GM23338 (cell line): ENCODE results near the gene M1AP. TPM values are rescaled to one million over a fixed set of nuclear protein-coding genes. Genes with fewer than 3 reads are reported as not detected.
A peak's percentile ranks its signal among the peaks of the same experiment; 100 is the strongest.

ENCODE experiments used
- ATAC-seq: fragments of 200-7000 bp; cut with Tn5 transposase; 3 replicates; pipeline ENCODE4 v1.9.1; 2020
- DNase-seq: peaks from one replicate; pipeline ENCODE4 v3.0.0-alpha.2; 2015; ENCODE audit warnings: low spot score
- H2AFZ ChIP-seq: fragments of 200-600 bp; sonication (generic); 2 replicates; pipeline ENCODE4 v1.8.0; 2016; ENCODE audit warnings: antibody characterized with exemption, mild to moderate bottlenecking, moderate library complexity
- H3F3A ChIP-seq: fragments of 200-600 bp; sonication (generic); replicated peaks from 2 replicates; pipeline ENCODE4 v1.8.0; 2017; ENCODE audit warnings: antibody characterized with exemption, mixed run types, low read depth
- H3K27ac ChIP-seq: fragments of 200-600 bp; sonication (generic); 2 replicates; pipeline ENCODE4 v1.6.1; 2016; ENCODE audit warnings: low read depth
- H3K27me3 ChIP-seq: fragments of 200-600 bp; sonication (generic); 2 replicates; pipeline ENCODE4 v1.8.0; 2016; ENCODE audit warnings: mild to moderate bottlenecking, mixed run types, moderate library complexity; ENCODE audit not compliant: insufficient read depth
- H3K36me3 ChIP-seq: fragments of 200-600 bp; sonication (generic); 2 replicates; pipeline ENCODE4 v1.8.0; 2016; ENCODE audit warnings: mild to moderate bottlenecking; ENCODE audit not compliant: insufficient read depth
- H3K4me1 ChIP-seq: fragments of 200-600 bp; sonication (generic); 2 replicates; pipeline ENCODE4 v1.8.0; 2016; ENCODE audit warnings: mild to moderate bottlenecking, moderate library complexity; ENCODE audit not compliant: insufficient read depth
- H3K4me2 ChIP-seq: fragments of 200-600 bp; sonication (generic); 2 replicates; pipeline ENCODE4 v1.7.1; 2017; ENCODE audit warnings: mixed run types
- H3K4me3 ChIP-seq: fragments of 200-600 bp; sonication (generic); 2 replicates; pipeline ENCODE4 v1.6.1; 2016; ENCODE audit warnings: mixed run types
- H3K79me2 ChIP-seq: fragments of 200-600 bp; sonication (generic); replicated peaks from 2 replicates; pipeline ENCODE4 v1.8.0; 2017; ENCODE audit warnings: mild to moderate bottlenecking; ENCODE audit not compliant: insufficient read depth
- H3K9me2 ChIP-seq: fragments of 200-600 bp; sonication (generic); 2 replicates; pipeline ENCODE4 v1.8.0; 2017; ENCODE audit not compliant: insufficient read depth
- H4K20me1 ChIP-seq: fragments of 200-600 bp; sonication (generic); replicated peaks from 2 replicates; pipeline ENCODE4 v1.8.0; 2017; ENCODE audit warnings: mild to moderate bottlenecking; ENCODE audit not compliant: insufficient read depth
- H3K27ac Mint-ChIP-seq: 2 replicates; pipeline ENCODE4 v1.8.0; 2020; ENCODE audit warnings: inconsistent platforms, mild to moderate bottlenecking, moderate library complexity, mixed read lengths
- H3K27me3 Mint-ChIP-seq: 3 replicates; pipeline ENCODE4 v1.8.0; 2022; ENCODE audit warnings: low read depth, mild to moderate bottlenecking, moderate library complexity, mixed read lengths, inconsistent platforms; ENCODE audit not compliant: insufficient read depth, poor library complexity
- H3K36me3 Mint-ChIP-seq: 3 replicates; pipeline ENCODE4 v1.8.0; 2021; ENCODE audit warnings: low read depth, mild to moderate bottlenecking, inconsistent platforms, moderate library complexity, mixed read lengths
- H3K4me1 Mint-ChIP-seq: 3 replicates; pipeline ENCODE4 v1.8.0; 2020; ENCODE audit warnings: mild to moderate bottlenecking, inconsistent platforms, mixed read lengths
- H3K4me3 Mint-ChIP-seq: 3 replicates; pipeline ENCODE4 v1.8.0; 2021; ENCODE audit warnings: moderate library complexity, mild to moderate bottlenecking, inconsistent platforms, mixed read lengths
- H3K9me3 Mint-ChIP-seq: 3 replicates; pipeline ENCODE4 v1.8.0; 2020; ENCODE audit warnings: moderate library complexity, mild to moderate bottlenecking, inconsistent platforms, mixed read lengths
- NANOG ChIP-seq: IDR thresholded peaks from 2 replicates; pipeline ENCODE4 v1.6.1; 2016; ENCODE audit warnings: antibody characterized with exemption, borderline replicate concordance
- polyA plus RNA-seq: library from polyadenylated mRNA; unstranded; fragments of >200 nt; fragmentation: Nextera tagmentation; extraction: Ambion mirVana; gene quantifications from 2 replicates; pipeline ENCODE4 v1.2.1, GENCODE V29; 2016
- total RNA-seq: library from RNA; depleted of rRNA; stranded (reverse); fragments of >200 nt; shearing (Covaris generic); gene quantifications from 2 replicates; pipeline ENCODE4 v1.2.3, GENCODE V29; 2014
- TF ChIP-seq, protein P1 (sequence below): fragments of 250-450 bp; sonication (Bioruptor Pico); IDR thresholded peaks from 2 replicates; pipeline ENCODE4 v1.5.0; 2020; ENCODE audit warnings: mild to moderate bottlenecking, moderate library complexity
- TF ChIP-seq, protein P2 (sequence below), 2 experiments: fragments of 200-600 bp in 1 of 2; sonication (generic) in 1 of 2; conservative IDR thresholded peaks; 2 replicates each; pipeline versions ENCODE4 v1.5.1 to v1.6.1; 2016 to 2017; ENCODE audit warnings: antibody characterized with exemption in 2 of 2, low read depth in 2 of 2, mild to moderate bottlenecking in 2 of 2, moderate library complexity in 1 of 2
- TF ChIP-seq, protein P3 (sequence below): IDR thresholded peaks from one replicate; pipeline ENCODE4 v1.6.1; 2018; ENCODE audit warnings: antibody characterized with exemption; ENCODE audit not compliant: unreplicated experiment

Gene M1AP
- total and polyA plus RNA-seq, 2 experiments from 2014 or later, result 5.1 to 12.1 TPM

DNA sequence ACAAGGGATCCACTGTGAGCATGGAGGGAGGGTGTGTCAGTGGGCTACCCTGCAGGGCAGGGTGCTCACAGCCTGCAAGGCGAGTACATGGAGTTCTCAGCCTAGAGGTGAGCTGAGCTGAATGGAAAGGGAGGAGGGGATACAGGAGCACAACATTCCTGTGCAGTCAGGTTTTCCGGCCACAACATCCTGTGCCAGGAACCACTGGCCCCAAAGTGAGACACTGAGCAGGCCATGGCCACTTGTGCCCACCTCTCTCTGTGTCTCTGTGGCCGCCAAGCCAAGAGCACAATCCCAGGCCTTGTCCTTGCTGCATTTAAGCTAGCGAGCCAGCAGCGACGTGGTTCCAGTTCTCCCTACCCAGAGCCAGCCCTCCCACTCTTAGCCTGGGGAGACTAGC is 87.5 kb downstream of the M1AP start (continued):
- TF ChIP-seq, protein P1, sequence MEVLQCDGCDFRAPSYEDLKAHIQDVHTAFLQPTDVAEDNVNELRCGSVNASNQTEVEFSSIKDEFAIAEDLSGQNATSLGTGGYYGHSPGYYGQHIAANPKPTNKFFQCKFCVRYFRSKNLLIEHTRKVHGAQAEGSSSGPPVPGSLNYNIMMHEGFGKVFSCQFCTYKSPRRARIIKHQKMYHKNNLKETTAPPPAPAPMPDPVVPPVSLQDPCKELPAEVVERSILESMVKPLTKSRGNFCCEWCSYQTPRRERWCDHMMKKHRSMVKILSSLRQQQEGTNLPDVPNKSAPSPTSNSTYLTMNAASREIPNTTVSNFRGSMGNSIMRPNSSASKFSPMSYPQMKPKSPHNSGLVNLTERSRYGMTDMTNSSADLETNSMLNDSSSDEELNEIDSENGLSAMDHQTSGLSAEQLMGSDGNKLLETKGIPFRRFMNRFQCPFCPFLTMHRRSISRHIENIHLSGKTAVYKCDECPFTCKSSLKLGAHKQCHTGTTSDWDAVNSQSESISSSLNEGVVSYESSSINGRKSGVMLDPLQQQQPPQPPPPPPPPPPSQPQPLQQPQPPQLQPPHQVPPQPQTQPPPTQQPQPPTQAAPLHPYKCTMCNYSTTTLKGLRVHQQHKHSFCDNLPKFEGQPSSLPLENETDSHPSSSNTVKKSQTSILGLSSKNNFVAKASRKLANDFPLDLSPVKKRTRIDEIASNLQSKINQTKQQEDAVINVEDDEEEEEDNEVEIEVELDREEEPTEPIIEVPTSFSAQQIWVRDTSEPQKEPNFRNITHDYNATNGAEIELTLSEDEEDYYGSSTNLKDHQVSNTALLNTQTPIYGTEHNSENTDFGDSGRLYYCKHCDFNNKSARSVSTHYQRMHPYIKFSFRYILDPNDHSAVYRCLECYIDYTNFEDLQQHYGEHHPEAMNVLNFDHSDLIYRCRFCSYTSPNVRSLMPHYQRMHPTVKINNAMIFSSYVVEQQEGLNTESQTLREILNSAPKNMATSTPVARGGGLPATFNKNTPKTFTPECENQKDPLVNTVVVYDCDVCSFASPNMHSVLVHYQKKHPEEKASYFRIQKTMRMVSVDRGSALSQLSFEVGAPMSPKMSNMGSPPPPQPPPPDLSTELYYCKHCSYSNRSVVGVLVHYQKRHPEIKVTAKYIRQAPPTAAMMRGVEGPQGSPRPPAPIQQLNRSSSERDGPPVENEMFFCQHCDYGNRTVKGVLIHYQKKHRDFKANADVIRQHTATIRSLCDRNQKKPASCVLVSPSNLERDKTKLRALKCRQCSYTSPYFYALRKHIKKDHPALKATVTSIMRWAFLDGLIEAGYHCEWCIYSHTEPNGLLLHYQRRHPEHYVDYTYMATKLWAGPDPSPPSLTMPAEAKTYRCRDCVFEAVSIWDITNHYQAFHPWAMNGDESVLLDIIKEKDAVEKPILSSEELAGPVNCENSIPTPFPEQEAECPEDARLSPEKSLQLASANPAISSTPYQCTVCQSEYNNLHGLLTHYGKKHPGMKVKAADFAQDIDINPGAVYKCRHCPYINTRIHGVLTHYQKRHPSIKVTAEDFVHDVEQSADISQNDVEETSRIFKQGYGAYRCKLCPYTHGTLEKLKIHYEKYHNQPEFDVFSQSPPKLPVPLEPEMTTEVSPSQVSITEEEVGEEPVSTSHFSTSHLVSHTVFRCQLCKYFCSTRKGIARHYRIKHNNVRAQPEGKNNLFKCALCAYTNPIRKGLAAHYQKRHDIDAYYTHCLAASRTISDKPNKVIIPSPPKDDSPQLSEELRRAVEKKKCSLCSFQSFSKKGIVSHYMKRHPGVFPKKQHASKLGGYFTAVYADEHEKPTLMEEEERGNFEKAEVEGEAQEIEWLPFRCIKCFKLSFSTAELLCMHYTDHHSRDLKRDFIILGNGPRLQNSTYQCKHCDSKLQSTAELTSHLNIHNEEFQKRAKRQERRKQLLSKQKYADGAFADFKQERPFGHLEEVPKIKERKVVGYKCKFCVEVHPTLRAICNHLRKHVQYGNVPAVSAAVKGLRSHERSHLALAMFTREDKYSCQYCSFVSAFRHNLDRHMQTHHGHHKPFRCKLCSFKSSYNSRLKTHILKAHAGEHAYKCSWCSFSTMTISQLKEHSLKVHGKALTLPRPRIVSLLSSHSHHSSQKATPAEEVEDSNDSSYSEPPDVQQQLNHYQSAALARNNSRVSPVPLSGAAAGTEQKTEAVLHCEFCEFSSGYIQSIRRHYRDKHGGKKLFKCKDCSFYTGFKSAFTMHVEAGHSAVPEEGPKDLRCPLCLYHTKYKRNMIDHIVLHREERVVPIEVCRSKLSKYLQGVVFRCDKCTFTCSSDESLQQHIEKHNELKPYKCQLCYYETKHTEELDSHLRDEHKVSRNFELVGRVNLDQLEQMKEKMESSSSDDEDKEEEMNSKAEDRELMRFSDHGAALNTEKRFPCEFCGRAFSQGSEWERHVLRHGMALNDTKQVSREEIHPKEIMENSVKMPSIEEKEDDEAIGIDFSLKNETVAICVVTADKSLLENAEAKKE (CRISPR knock-in tag), result no peak

DNA sequence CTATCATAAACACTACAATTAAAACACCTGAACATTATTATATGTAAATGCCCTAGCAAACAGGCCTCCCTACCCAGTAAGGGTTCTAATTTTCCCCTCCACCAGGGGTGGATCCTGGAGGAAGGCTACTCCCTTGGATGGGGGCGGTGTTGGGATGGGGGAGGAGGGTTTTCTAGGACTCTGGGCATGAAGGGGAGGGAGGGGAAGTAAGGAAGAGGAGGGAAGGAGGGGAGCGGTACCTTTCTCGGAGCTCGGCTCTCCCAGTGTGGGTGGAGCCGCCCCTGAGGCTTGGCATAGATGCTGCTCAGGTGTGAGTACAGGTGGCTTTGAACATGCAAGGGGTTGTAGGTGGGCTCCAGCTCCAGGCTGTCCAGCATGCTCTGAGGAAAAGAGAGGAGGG is 88.2 kb downstream of the M1AP start:
- ATAC-seq, result peak; percentile 61
- peaks cover 52% of the 10 kb centered on the region for H3K27me3 ChIP-seq
- Mint-ChIP-seq H3K27ac (no peak overlapping the region), H3K4me1 (peaks cover 19% of the 10 kb centered on the region), H3K27me3 (peaks cover 45% of the 10 kb centered on the region), H3K9me3 (no peaks in the 10 kb centered on the region), H3K36me3 (no peaks in the 10 kb centered on the region), H3K4me3 (peak overlapping the region; percentile 18; the same call in 1 of the 3 replicates)
- no peaks in the 10 kb centered on the region for H3K9me2 ChIP-seq
- peaks cover 10% of the 10 kb centered on the region for H3K4me1 ChIP-seq
- H3K36me3 ChIP-seq, result no peaks in the 10 kb centered on the region
- H4K20me1 ChIP-seq, result no peaks in the 10 kb centered on the region
- no peaks in the 10 kb centered on the region for H3F3A ChIP-seq
- no peaks in the 10 kb centered on the region for H3K79me2 ChIP-seq
- no peak for TF ChIP-seq NANOG
- TF ChIP-seq, protein P2, sequence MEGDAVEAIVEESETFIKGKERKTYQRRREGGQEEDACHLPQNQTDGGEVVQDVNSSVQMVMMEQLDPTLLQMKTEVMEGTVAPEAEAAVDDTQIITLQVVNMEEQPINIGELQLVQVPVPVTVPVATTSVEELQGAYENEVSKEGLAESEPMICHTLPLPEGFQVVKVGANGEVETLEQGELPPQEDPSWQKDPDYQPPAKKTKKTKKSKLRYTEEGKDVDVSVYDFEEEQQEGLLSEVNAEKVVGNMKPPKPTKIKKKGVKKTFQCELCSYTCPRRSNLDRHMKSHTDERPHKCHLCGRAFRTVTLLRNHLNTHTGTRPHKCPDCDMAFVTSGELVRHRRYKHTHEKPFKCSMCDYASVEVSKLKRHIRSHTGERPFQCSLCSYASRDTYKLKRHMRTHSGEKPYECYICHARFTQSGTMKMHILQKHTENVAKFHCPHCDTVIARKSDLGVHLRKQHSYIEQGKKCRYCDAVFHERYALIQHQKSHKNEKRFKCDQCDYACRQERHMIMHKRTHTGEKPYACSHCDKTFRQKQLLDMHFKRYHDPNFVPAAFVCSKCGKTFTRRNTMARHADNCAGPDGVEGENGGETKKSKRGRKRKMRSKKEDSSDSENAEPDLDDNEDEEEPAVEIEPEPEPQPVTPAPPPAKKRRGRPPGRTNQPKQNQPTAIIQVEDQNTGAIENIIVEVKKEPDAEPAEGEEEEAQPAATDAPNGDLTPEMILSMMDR (conservative IDR thresholded peaks at IDR 0.05; ENCODE audit: low read depth in 2 of 2), result 0 out of 4 replicates have a peak, but pooled peaks of 1 of the 2 experiments have one; percentile 3
- TF ChIP-seq, protein P3, sequence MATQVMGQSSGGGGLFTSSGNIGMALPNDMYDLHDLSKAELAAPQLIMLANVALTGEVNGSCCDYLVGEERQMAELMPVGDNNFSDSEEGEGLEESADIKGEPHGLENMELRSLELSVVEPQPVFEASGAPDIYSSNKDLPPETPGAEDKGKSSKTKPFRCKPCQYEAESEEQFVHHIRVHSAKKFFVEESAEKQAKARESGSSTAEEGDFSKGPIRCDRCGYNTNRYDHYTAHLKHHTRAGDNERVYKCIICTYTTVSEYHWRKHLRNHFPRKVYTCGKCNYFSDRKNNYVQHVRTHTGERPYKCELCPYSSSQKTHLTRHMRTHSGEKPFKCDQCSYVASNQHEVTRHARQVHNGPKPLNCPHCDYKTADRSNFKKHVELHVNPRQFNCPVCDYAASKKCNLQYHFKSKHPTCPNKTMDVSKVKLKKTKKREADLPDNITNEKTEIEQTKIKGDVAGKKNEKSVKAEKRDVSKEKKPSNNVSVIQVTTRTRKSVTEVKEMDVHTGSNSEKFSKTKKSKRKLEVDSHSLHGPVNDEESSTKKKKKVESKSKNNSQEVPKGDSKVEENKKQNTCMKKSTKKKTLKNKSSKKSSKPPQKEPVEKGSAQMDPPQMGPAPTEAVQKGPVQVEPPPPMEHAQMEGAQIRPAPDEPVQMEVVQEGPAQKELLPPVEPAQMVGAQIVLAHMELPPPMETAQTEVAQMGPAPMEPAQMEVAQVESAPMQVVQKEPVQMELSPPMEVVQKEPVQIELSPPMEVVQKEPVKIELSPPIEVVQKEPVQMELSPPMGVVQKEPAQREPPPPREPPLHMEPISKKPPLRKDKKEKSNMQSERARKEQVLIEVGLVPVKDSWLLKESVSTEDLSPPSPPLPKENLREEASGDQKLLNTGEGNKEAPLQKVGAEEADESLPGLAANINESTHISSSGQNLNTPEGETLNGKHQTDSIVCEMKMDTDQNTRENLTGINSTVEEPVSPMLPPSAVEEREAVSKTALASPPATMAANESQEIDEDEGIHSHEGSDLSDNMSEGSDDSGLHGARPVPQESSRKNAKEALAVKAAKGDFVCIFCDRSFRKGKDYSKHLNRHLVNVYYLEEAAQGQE, result no peak
- H3K4me3 ChIP-seq, result no peak overlapping the region
- no peak overlapping the region for H2AFZ ChIP-seq
- no peak overlapping the region for H3K27ac ChIP-seq
- H3K4me2 ChIP-seq, result peak overlapping the region; percentile 36; the same call in 1 of the 2 replicates
- DNase-seq, result peak; percentile 65
